Neuronal stem cell (in vitro differentiated cells): ENCODE results near the gene DDAH1.

Experiments used
- DNase-seq: peaks from one replicate; pipeline ENCODE4 v3.0.0-alpha.2; 2013; ENCODE audit warnings: low spot score
- H2AFZ ChIP-seq: one replicate; pipeline ENCODE4 v1.6.1; 2013; ENCODE audit warnings: mild to moderate bottlenecking, low read length, inconsistent platforms
- H2AK5ac ChIP-seq: 2 replicates; pipeline ENCODE4 v1.6.1; 2013; ENCODE audit warnings: low read depth, mild to moderate bottlenecking, inconsistent platforms, low read length, moderate library complexity, mixed read lengths
- H2BK120ac ChIP-seq: 2 replicates; pipeline ENCODE4 v1.6.1; 2013; ENCODE audit warnings: low read depth, mild to moderate bottlenecking, inconsistent platforms, low read length, moderate library complexity, mixed read lengths
- H2BK12ac ChIP-seq: one replicate; pipeline ENCODE4 v1.6.1; 2013; ENCODE audit warnings: low read length, inconsistent platforms
- H2BK15ac ChIP-seq: 2 replicates; pipeline ENCODE4 v1.6.1; 2013; ENCODE audit warnings: mild to moderate bottlenecking, low read length, inconsistent platforms, mixed read lengths
- H2BK5ac ChIP-seq: one replicate; pipeline ENCODE4 v1.6.1; 2013; ENCODE audit warnings: inconsistent platforms, mild to moderate bottlenecking, low read length, moderate library complexity
- H3K14ac ChIP-seq: one replicate; pipeline ENCODE4 v1.6.1; 2013; ENCODE audit warnings: low read length, inconsistent platforms
- H3K18ac ChIP-seq: 2 replicates; pipeline ENCODE4 v1.6.1; 2013; ENCODE audit warnings: low read length, inconsistent platforms
- H3K23ac ChIP-seq: 2 replicates; pipeline ENCODE4 v1.6.1; 2013; ENCODE audit warnings: low read depth, mild to moderate bottlenecking, mixed read lengths, low read length, inconsistent platforms; ENCODE audit not compliant: poor library complexity
- H3K27ac ChIP-seq: replicated peaks from 3 replicates; pipeline ENCODE4 v1.5.1; 2013; ENCODE audit warnings: low read length, inconsistent platforms
- H3K27me3 ChIP-seq, 3 experiments: 2 replicates each; pipeline ENCODE4 v1.6.1; 2013; ENCODE audit warnings: low read length in 3 of 3, mild to moderate bottlenecking in 2 of 3, inconsistent platforms in 1 of 3, low read depth in 1 of 3, mixed read lengths in 1 of 3, moderate library complexity in 1 of 3; ENCODE audit not compliant: control insufficient read depth in 3 of 3, insufficient read depth in 3 of 3
- H3K36me3 ChIP-seq, 2 donors: replicated peaks in 1 of 2; 2 replicates each; pipeline ENCODE4 v1.6.1; 2013; ENCODE audit warnings: low read length in 2 of 2; ENCODE audit not compliant: control insufficient read depth in 2 of 2, insufficient read depth in 2 of 2
- H3K4ac ChIP-seq: 2 replicates; pipeline ENCODE4 v1.6.1; 2013; ENCODE audit warnings: inconsistent platforms, mild to moderate bottlenecking, low read length, moderate library complexity
- H3K4me1 ChIP-seq, 2 donors: 1 replicate in 1 of 2; 2 replicates in 1 of 2; pipeline ENCODE4 v1.6.1; 2013; ENCODE audit warnings: low read length in 2 of 2, low read depth in 1 of 2; ENCODE audit not compliant: control insufficient read depth in 2 of 2, insufficient read depth in 1 of 2
- H3K4me2 ChIP-seq: one replicate; pipeline ENCODE4 v1.6.1; 2013; ENCODE audit warnings: mild to moderate bottlenecking, low read length, inconsistent platforms; ENCODE audit not compliant: insufficient read depth, poor library complexity, severe bottlenecking
- H3K4me3 ChIP-seq, 2 donors: 2 replicates each; pipeline ENCODE4 v1.5.1; 2013; ENCODE audit warnings: low read length in 2 of 2, mild to moderate bottlenecking in 2 of 2, inconsistent platforms in 1 of 2, moderate library complexity in 1 of 2
- H3K79me1 ChIP-seq: one replicate; pipeline ENCODE4 v1.6.1; 2013; ENCODE audit warnings: low read depth, mild to moderate bottlenecking, inconsistent platforms, low read length, moderate library complexity
- H3K9ac ChIP-seq: one replicate; pipeline ENCODE4 v1.6.1; 2013; ENCODE audit warnings: mild to moderate bottlenecking, low read depth, low read length, inconsistent platforms; ENCODE audit not compliant: poor library complexity
- H3K9me3 ChIP-seq, 2 donors: replicated peaks in 1 of 2; 2 replicates each; pipeline versions ENCODE3 to v1.6.1; 2013; ENCODE audit warnings: low read length in 2 of 2, mild to moderate bottlenecking in 2 of 2, inconsistent platforms in 1 of 2, low read depth in 1 of 2, mixed read lengths in 1 of 2, moderate library complexity in 1 of 2; ENCODE audit not compliant: control insufficient read depth in 2 of 2, insufficient read depth in 1 of 2
- H4K8ac ChIP-seq: one replicate; pipeline ENCODE4 v1.6.1; 2013; ENCODE audit warnings: low read depth, mild to moderate bottlenecking, inconsistent platforms, low read length, moderate library complexity
- H4K91ac ChIP-seq: one replicate; pipeline ENCODE4 v1.6.1; 2013; ENCODE audit warnings: low read length, low read depth, mild to moderate bottlenecking, inconsistent platforms; ENCODE audit not compliant: poor library complexity
- WGBS, 2 donors: extraction: QIAGEN DNeasy Blood & Tissue Kit; methylation state at CpG; one replicate each; pipeline ENCODE4 v1.1.7; 2013; ENCODE audit warnings: missing lambda C conversion rate in 2 of 2, mixed read lengths in 1 of 2; ENCODE audit not compliant: insufficient read length in 2 of 2, insufficient replicate concordance in 1 of 2; ENCODE audit errors: extremely low coverage in 2 of 2; 5-methylcytosine and 5-hydroxymethylcytosine counted together

The DDAH1 gene

DNA sequence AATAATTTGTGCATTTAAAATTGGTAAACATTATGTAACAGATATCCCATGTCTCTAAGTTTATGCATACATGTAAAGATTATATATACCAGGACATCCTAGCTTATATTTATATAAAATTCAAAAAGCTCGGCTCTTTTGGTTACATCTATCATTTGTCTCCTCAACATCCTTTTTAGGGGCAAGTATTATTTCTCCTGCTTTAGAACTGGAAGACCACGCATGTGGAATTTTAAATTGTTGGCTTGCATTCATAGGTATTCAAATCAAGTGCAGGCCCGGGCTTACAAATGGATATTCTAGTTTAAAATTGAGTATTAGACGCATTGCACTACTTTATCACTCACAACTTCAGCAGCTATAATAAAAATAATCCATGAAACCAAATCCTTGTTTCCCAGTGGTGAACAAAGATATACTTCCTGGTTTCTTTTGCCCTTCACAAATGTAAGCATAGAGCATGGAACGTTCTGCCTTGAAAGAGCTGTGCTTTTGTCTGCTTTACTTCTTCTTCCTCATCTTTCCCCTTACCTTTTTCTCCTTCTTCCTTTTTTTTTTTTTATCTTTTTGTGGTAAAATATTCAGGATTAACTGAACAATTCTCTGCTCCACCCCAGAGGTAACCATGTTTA, 57.1 kb downstream of the DDAH1 start:
- no peak overlapping the region for H3K27ac ChIP-seq
- H3K4me1 ChIP-seq = peaks cover 3 to 4% of the 10 kb centered on the region in 2 donors
- peaks cover 0 to 6% of the 10 kb centered on the region in 2 donors for H3K9me3 ChIP-seq
- H2BK120ac ChIP-seq = no peak overlapping the region
- H2BK15ac ChIP-seq = no peak overlapping the region
- no peak overlapping the region for H3K4me2 ChIP-seq
- H2BK12ac ChIP-seq = no peak overlapping the region
- no peak overlapping the region for H4K91ac ChIP-seq
- WGBS, 2 donors = no CpG with 5 or more reads among the region's 5 CpGs
- no peak overlapping the region for H3K14ac ChIP-seq
- H3K18ac ChIP-seq = no peak overlapping the region
- H3K79me1 ChIP-seq = no peaks in the 10 kb centered on the region
- no peaks in the 10 kb centered on the region for H3K27me3 ChIP-seq
- no peak for DNase-seq
- no peak overlapping the region for H2BK5ac ChIP-seq
- H3K23ac ChIP-seq = no peak overlapping the region
- no peak overlapping the region for H3K4ac ChIP-seq
- no peak overlapping the region for H3K4me3 ChIP-seq
- H4K8ac ChIP-seq = no peak overlapping the region
- H2AFZ ChIP-seq = peak overlapping the region; percentile 15
- no peak overlapping the region for H2AK5ac ChIP-seq
- no peaks in the 10 kb centered on the region for H3K36me3 ChIP-seq
- no peak overlapping the region for H3K9ac ChIP-seq

DNA sequence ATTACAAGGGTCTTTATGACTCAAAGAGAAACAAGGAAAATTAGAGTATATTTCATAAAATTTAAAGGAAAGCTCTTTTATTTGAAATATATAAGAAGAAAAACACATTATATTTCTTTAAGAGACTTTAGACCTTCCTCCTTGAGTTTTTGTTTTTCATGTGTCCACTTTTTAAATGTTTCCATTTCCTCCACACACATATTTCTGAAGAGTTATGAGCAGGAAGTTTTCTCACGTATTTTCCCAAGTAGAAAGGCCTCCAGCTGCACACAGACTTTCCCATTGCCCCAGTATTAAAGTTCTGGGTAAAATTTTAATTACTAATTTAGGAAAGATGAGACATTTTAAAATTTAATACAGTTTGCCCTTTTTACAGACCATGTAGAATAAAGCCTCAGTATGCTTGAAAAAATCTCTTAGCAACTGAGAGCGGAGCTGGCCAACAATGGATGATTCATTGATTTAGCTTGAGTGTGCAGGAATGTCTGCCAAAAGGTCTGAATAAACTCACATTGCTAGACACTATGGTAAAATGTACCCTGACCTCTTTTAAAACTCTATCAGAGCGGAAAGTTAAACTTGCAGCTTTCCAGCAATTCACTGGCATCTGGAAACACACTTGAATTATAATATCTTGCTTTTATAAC, 57.9 kb downstream of the DDAH1 start:
- Histone ChIP-seq H2AK5ac (no peak overlapping the region), H3K14ac (no peak overlapping the region), H4K8ac (no peak overlapping the region), H2BK12ac (no peak overlapping the region), H4K91ac (no peak overlapping the region), H3K23ac (no peak overlapping the region), H3K4ac (no peak overlapping the region), H3K4me3 (peak overlapping the region in 1 of 2 donors; percentile 14), H3K27me3 (no peaks in the 10 kb centered on the region), H2BK120ac (no peak overlapping the region), H2BK5ac (no peak overlapping the region), H3K18ac (no peak overlapping the region), H3K9ac (no peak overlapping the region), H3K9me3 (peaks cover 0 to 6% of the 10 kb centered on the region in 2 donors), H2BK15ac (no peak overlapping the region), H2AFZ (peak overlapping the region; percentile 15), H3K27ac (no peak overlapping the region), H3K36me3 (no peaks in the 10 kb centered on the region), H3K79me1 (no peaks in the 10 kb centered on the region), H3K4me1 (peaks cover 3 to 4% of the 10 kb centered on the region in 2 donors), H3K4me2 (no peak overlapping the region)
- peak; percentile 18 for DNase-seq
- WGBS, 2 donors = no CpG with 5 or more reads among the region's 3 CpGs

GRCh38 chr1:85406081-85406480, 58.9 kb downstream of the DDAH1 start:
- Histone ChIP-seq H3K9ac (no peak overlapping the region), H3K18ac (no peak overlapping the region), H2AFZ (no peak overlapping the region), H3K36me3 (no peaks in the 10 kb centered on the region), H2AK5ac (no peak overlapping the region), H3K4me3 (no peak overlapping the region), H3K9me3 (peaks cover 0 to 5% of the 10 kb centered on the region in 2 donors), H3K4ac (no peak overlapping the region), H3K23ac (no peak overlapping the region), H2BK12ac (no peak overlapping the region), H4K8ac (no peak overlapping the region), H3K4me1 (peaks cover 1 to 3% of the 10 kb centered on the region in 2 donors), H4K91ac (no peak overlapping the region), H2BK15ac (no peak overlapping the region), H3K79me1 (no peaks in the 10 kb centered on the region), H3K4me2 (no peak overlapping the region), H2BK5ac (no peak overlapping the region), H3K14ac (no peak overlapping the region), H3K27me3 (no peaks in the 10 kb centered on the region), H2BK120ac (no peak overlapping the region), H3K27ac (no peak overlapping the region)
- DNase-seq = no peak
- no CpG with 5 or more reads among the region's 1 CpG for WGBS, 2 donors

- Histone ChIP-seq H3K4me3 (no peak overlapping the region), H2BK12ac (no peak overlapping the region), H3K18ac (no peak overlapping the region), H2BK15ac (no peak overlapping the region), H4K8ac (no peak overlapping the region), H3K4ac (no peak overlapping the region), H3K14ac (no peak overlapping the region), H2BK5ac (no peak overlapping the region), H3K9ac (no peak overlapping the region), H3K23ac (no peak overlapping the region), H3K4me2 (no peak overlapping the region), H3K27me3 (no peaks in the 10 kb centered on the region), H2AK5ac (no peak overlapping the region), H4K91ac (no peak overlapping the region), H3K79me1 (no peaks in the 10 kb centered on the region), H3K4me1 (peaks cover 1 to 3% of the 10 kb centered on the region in 2 donors), H2BK120ac (no peak overlapping the region), H2AFZ (no peak overlapping the region), H3K27ac (no peak overlapping the region), H3K36me3 (no peaks in the 10 kb centered on the region), H3K9me3 (no peaks in the 10 kb centered on the region)
- WGBS, 2 donors = no CpG with 5 or more reads among the region's 5 CpGs
- no peak for DNase-seq
Measured at GRCh38 chr1:85404408-85404807, 60.6 kb downstream of the DDAH1 start.
